Left lung (tissue), 10 donors: ENCODE data around the gene SMIM22. TPM values are rescaled to one million over a fixed set of nuclear protein-coding genes. Genes with fewer than 3 reads are reported as not detected.

Experiments used
- ATAC-seq: fragments of 200-7000 bp; cut with Tn5 transposase; one replicate; pipeline ENCODE4 v1.9.1; 2020; ENCODE audit warnings: moderate library complexity
- DNase-seq, 4 donors: peaks; one replicate each; pipeline ENCODE4 v3.0.0-alpha.2; 2013 to 2020
- H3K27ac ChIP-seq, 2 donors: fragments of 200-600 bp; sonication (generic) in 1 of 2; one replicate each; pipeline versions ENCODE4 v1.5.0 to v1.8.0; 2020 to 2021
- H3K27me3 ChIP-seq, 2 donors: fragments of 200-600 bp; sonication (generic) in 1 of 2; one replicate each; pipeline versions ENCODE4 v1.5.0 to v1.8.0; 2020 to 2021
- H3K36me3 ChIP-seq, 2 donors: fragments of 200-600 bp; sonication (generic) in 1 of 2; one replicate each; pipeline versions ENCODE4 v1.5.0 to v1.8.0; 2020 to 2021
- H3K4me1 ChIP-seq, 2 donors: fragments of 200-600 bp; one replicate each; pipeline ENCODE4 v1.8.0; 2021
- H3K4me3 ChIP-seq, 2 donors: fragments of 200-600 bp; sonication (generic) in 1 of 2; one replicate each; pipeline versions ENCODE4 v1.5.0 to v1.8.0; 2020 to 2021; ENCODE audit warnings: mild to moderate bottlenecking in 1 of 2
- H3K9me3 ChIP-seq, 2 donors: fragments of 200-600 bp; sonication (generic) in 1 of 2; one replicate each; pipeline versions ENCODE4 v1.5.0 to v1.8.0; 2020 to 2021
- intact Hi-C, 2 donors: fragments of 100-400 bp; cut with DNase I; formaldehyde crosslinking; loops; one replicate each; pipeline versions ENCODE4 v1.11.2 to v1.14.2; 2022
- polyA plus RNA-seq, 6 donors: library from polyadenylated mRNA; unstranded; fragments of 120-200 nt; gene quantifications; one replicate each; pipeline ENCODE4 v1.2.1, GENCODE V29; 2013; ENCODE audit not compliant: insufficient read length in 6 of 6
- total RNA-seq, 2 donors: library from RNA; stranded (reverse); fragmentation: NEBNext Ultra II Directional; extraction: Animal tissue kit (Norgen Biotek cat#: 25700); gene quantifications; one replicate each; pipeline ENCODE4 v1.2.1, GENCODE V29; 2021
- TF ChIP-seq, protein P1 (sequence below), 2 donors: fragments of 200-600 bp; sonication (generic) in 1 of 2; IDR thresholded peaks; one replicate each; pipeline versions ENCODE4 v1.5.0 to v1.8.0; 2021; ENCODE audit warnings: antibody characterized with exemption in 2 of 2
- donor health status: DM: no; HTN: yes; CAD: no.
- donor health status: DM: no; HTN: no; CAD: no.

SMIM22 gene
- total and polyA plus RNA-seq, 8 donors = 3.4 to 40.5 (median 4.5) TPM

DNA sequence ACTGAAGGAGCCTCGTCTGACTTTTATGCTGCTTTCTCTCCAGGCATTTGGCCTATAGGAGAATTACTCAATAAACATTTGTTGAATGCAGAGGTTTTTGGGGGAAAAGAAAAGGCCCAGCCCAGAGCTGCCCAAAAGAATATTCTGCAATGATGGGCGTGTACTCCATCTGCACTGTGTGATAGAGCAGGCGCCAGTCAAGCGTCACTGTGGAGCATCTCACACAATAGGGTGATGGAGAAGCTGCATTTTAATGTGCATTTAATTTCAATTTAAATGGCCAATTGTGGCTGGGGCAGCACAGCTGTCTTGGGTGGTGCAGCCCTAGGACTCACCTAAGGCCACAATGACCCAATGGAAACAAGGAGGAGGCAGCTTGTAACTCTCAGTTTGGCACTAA, 31.4 kb downstream of the SMIM22 start:
- peaks cover under 1 to 100% of the 10 kb centered on the region in 2 donors for H3K36me3 ChIP-seq
- H3K27ac ChIP-seq = no peak overlapping the region
- no peaks in the 10 kb centered on the region for H3K9me3 ChIP-seq

DNA sequence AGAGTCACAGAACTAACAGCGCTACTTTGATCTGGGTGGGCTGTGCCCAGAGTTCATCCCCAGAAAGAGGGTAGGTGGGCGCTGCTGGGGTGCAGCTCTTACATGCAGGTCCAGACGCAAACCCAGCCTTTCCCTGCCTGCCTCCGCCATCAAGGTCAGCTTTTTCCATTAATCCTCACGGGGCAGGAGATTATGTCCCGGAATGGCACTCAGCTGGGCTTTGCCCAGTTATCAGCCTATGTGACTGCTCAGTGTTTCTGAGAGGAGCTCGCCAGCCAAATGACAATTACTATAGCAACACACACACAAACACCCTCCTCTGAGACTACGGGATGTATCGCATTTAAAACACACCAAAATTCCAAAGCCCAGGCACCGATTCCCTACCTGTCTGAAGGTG, 31.8 kb downstream of the SMIM22 start:
- intact Hi-C loops = no loop called here
- Histone ChIP-seq H3K4me3 (no peak overlapping the region), H3K27me3 (no peaks in the 10 kb centered on the region), H3K9me3 (no peaks in the 10 kb centered on the region), H3K36me3 (peaks cover 5 to 100% of the 10 kb centered on the region in 2 donors), H3K27ac (no peak overlapping the region), H3K4me1 (no peaks in the 10 kb centered on the region)
- TF ChIP-seq, protein P1, sequence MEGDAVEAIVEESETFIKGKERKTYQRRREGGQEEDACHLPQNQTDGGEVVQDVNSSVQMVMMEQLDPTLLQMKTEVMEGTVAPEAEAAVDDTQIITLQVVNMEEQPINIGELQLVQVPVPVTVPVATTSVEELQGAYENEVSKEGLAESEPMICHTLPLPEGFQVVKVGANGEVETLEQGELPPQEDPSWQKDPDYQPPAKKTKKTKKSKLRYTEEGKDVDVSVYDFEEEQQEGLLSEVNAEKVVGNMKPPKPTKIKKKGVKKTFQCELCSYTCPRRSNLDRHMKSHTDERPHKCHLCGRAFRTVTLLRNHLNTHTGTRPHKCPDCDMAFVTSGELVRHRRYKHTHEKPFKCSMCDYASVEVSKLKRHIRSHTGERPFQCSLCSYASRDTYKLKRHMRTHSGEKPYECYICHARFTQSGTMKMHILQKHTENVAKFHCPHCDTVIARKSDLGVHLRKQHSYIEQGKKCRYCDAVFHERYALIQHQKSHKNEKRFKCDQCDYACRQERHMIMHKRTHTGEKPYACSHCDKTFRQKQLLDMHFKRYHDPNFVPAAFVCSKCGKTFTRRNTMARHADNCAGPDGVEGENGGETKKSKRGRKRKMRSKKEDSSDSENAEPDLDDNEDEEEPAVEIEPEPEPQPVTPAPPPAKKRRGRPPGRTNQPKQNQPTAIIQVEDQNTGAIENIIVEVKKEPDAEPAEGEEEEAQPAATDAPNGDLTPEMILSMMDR (IDR thresholded peaks at IDR 0.05) = no peak
- no peak for ATAC-seq
- DNase-seq = no peak

More for the DNA sequence above, 31.4 kb downstream of the SMIM22 start:
- ATAC-seq (no peak), DNase-seq (no peak)
- TF ChIP-seq, protein P1 (IDR thresholded peaks at IDR 0.05) = no peak
- no peak overlapping the region for H3K4me3 ChIP-seq
- no peaks in the 10 kb centered on the region for H3K27me3 ChIP-seq
- intact Hi-C loops = no loop called here
- H3K4me1 ChIP-seq = no peaks in the 10 kb centered on the region

DNA sequence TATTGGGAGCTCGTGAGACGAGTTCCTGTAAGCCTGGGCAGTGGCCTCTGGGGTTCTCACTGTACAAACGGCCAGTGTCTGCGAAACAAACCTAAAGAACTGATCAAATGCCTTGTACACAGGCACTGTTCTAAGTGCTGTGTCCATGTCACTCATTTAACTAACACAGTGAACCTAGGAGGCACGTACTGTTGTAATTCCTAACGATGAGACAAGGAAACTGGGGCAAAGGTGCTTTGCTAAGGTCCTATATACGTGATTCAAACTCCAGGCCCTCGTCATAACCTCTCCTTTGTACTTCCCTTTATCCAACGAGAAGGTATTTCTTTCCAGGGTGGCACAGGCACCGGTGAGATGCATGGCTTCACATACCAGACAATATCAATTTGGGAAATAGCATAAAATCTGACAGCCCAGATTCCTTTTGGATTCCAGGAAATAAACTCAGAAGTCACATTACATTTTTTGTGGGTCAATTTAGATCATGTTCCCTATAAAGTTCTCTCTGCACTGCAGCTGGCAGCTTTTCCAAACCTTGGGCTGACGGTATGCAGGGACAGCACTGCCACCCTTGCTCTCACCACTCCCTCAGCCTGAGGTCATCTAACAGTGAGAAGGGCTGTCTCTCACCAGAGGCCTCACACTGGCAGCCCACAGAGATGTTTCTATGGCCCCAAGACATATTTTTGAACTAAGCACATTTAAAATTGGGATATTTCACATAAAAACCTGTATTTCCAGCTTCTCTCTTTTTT, 33.6 kb downstream of the SMIM22 start:
- no peak for DNase-seq
- no peaks in the 10 kb centered on the region for H3K4me1 ChIP-seq
- ATAC-seq = no peak
- intact Hi-C loops = no loop called here
- H3K4me3 ChIP-seq = no peak overlapping the region
- peaks cover 7 to 99% of the 10 kb centered on the region in 2 donors for H3K36me3 ChIP-seq
- TF ChIP-seq, protein P1 (IDR thresholded peaks at IDR 0.05) = no peak
- no peak overlapping the region for H3K27ac ChIP-seq
- H3K27me3 ChIP-seq = no peaks in the 10 kb centered on the region
- no peaks in the 10 kb centered on the region for H3K9me3 ChIP-seq

GRCh38 chr16:4830408-4830807, 35.2 kb downstream of the SMIM22 start:
- intact Hi-C loops = no loop called here
- TF ChIP-seq, protein P1 (IDR thresholded peaks at IDR 0.05) = no peak
- H3K36me3 ChIP-seq = peaks cover 7 to 99% of the 10 kb centered on the region in 2 donors

DNA sequence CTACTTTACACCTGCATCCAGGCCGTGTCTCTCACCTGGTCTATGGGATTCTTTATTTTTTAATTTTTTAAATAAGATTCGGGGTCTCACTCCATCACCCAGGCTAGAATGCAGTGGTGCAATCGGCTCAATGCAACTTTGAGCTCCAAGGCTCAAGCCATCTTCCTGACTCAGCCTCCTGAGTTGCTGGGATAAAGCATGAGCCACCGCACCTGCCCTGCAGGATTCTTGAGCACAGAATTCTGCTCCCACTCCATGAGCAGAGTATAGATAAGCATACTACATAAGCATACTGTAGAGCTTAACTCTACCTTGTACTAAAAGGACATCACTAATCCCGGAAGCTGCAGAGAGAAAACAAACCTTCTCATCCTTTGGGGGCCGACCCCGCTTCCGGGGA, 36.4 kb downstream of the SMIM22 start:
- Histone ChIP-seq H3K4me1 (no peaks in the 10 kb centered on the region), H3K36me3 (peaks cover 7 to 99% of the 10 kb centered on the region in 2 donors), H3K9me3 (no peaks in the 10 kb centered on the region), H3K27me3 (no peaks in the 10 kb centered on the region), H3K27ac (no peak overlapping the region), H3K4me3 (no peak overlapping the region)
- DNase-seq = no peak
- TF ChIP-seq, protein P1 (IDR thresholded peaks at IDR 0.05) = no peak
- intact Hi-C loops = no loop called here
- ATAC-seq = no peak

More at GRCh38 chr16:4830408-4830807, 35.2 kb downstream of the SMIM22 start:
- DNase-seq = no peak
- H3K4me1 ChIP-seq = no peaks in the 10 kb centered on the region
- H3K27ac ChIP-seq = no peak overlapping the region
- H3K27me3 ChIP-seq = no peaks in the 10 kb centered on the region
- no peak overlapping the region for H3K4me3 ChIP-seq
- no peak for ATAC-seq
- no peaks in the 10 kb centered on the region for H3K9me3 ChIP-seq
